Kidney (tissue), 14 donors: ENCODE results near the gene GTPBP3. TPM values are rescaled to one million over a fixed set of nuclear protein-coding genes. Genes with fewer than 3 reads are reported as not detected.

Experiments used
- DNase-seq, 5 donors: peaks; one replicate each; pipeline ENCODE4 v3.0.0-alpha.2; 2013 to 2020
- FAIRE-seq: peaks from 2 replicates; lab custom pipeline; 2012; peaks lifted over from hg19 to GRCh38; lab: Jason Lieb, UNC
- H3K27ac ChIP-seq, 2 donors: one replicate each; pipeline ENCODE4 v1.7.0; 2013; ENCODE audit warnings: low read depth in 2 of 2, low read length in 2 of 2, inconsistent platforms in 1 of 2
- H3K27me3 ChIP-seq: one replicate; pipeline ENCODE4 v1.7.1; 2013; ENCODE audit warnings: low read length, inconsistent platforms; ENCODE audit not compliant: control insufficient read depth, insufficient read depth
- H3K36me3 ChIP-seq, 3 donors: one replicate each; pipeline versions ENCODE4 v1.7.0 to v1.7.1; 2013; ENCODE audit warnings: low read length in 3 of 3, control low read depth in 1 of 3, inconsistent platforms in 1 of 3; ENCODE audit not compliant: insufficient read depth in 3 of 3, control insufficient read depth in 2 of 3
- H3K4me1 ChIP-seq, 3 donors: one replicate each; pipeline versions ENCODE4 v1.7.0 to v1.7.1; 2013; ENCODE audit warnings: low read length in 3 of 3, inconsistent platforms in 1 of 3, low read depth in 1 of 3; ENCODE audit not compliant: control insufficient read depth in 2 of 3, insufficient read depth in 2 of 3
- H3K4me3 ChIP-seq, 3 donors: one replicate each; pipeline versions ENCODE4 v1.7.0 to v1.8.1; 2013; ENCODE audit warnings: low read length in 3 of 3, control low read depth in 1 of 3, inconsistent platforms in 1 of 3
- H3K9ac ChIP-seq, 3 donors: one replicate each; pipeline versions ENCODE4 v1.7.0 to v1.7.1; 2013; ENCODE audit warnings: low read length in 3 of 3, control low read depth in 1 of 3, inconsistent platforms in 1 of 3
- H3K9me3 ChIP-seq, 3 donors: one replicate each; pipeline versions ENCODE4 v1.7.0 to v1.7.1; 2013; ENCODE audit warnings: low read length in 3 of 3, control low read depth in 1 of 3, inconsistent platforms in 1 of 3; ENCODE audit not compliant: control insufficient read depth in 2 of 3, insufficient read depth in 1 of 3
- CTCF ChIP-seq: IDR thresholded peaks from 3 replicates; pipeline ENCODE4 v1.5.1; 2012; ENCODE audit warnings: mild to moderate bottlenecking, moderate library complexity, borderline replicate concordance; ENCODE audit not compliant: insufficient read depth; ENCODE audit errors: extremely low read depth
- intact Hi-C: fragments of 100-400 bp; cut with DNase I; formaldehyde crosslinking; loops from one replicate; pipeline ENCODE4 v1.11.1; 2022
- polyA plus RNA-seq: library from polyadenylated mRNA; stranded (reverse); fragments of 350-450 nt; fragmentation: Illumina TruSeq; extraction: RNeasy Lipid Tissue Mini Kit (QIAGEN cat#74804); gene quantifications from one replicate; pipeline ENCODE4 v1.2.3, GENCODE V29; 2014; ENCODE audit warnings: low read depth, low replicate concordance; ENCODE audit not compliant: insufficient read depth
- total RNA-seq: library from RNA; stranded (reverse); fragmentation: NEBNext Ultra II Directional; extraction: Animal tissue kit (Norgen Biotek cat#: 25700); gene quantifications from one replicate; pipeline ENCODE4 v1.2.1, GENCODE V29; 2021
- donor health status: control.
- donor health status: control.
- donor health status: control.
- donor health status: control.
- donor health status: control.
- donor health status: DM: yes; HTN: yes; CAD: no.
- donor health status: Normal renal cell carcinoma (clear cell type).

Gene GTPBP3
- total and polyA plus RNA-seq, 2 donors from 2014 or later, result 11.0 to 20.4 TPM

- Histone ChIP-seq H3K9ac (no peak overlapping the region), H3K4me3 (peak overlapping the region in 1 of 3 donors; percentile 93), H3K9me3 (no peaks in the 10 kb centered on the region), H3K27me3 (no peaks in the 10 kb centered on the region), H3K36me3 (no peaks in the 10 kb centered on the region), H3K27ac (peak overlapping the region; percentile 93 to 97), H3K4me1 (peaks cover 0 to 19% (median 10%) of the 10 kb centered on the region in 3 donors)
- FAIRE-seq (no peak), DNase-seq (peak in 2 of 5 donors; percentile 21 to 65)
- intact Hi-C loops, result no loop called here
- TF ChIP-seq CTCF, result no peak
These were observed 32.8 kb upstream of the GTPBP3 start for GRCh38 chr19:17304386-17305215.

GRCh38 chr19:17305216-17305516, 32.2 kb upstream of the GTPBP3 start:
- FAIRE-seq (no peak), DNase-seq (no peak)
- intact Hi-C loops, result no loop called here
- Histone ChIP-seq H3K4me1 (peaks cover 0 to 22% (median 12%) of the 10 kb centered on the region in 3 donors), H3K9ac (no peak overlapping the region), H3K27ac (peak overlapping the region; percentile 93 to 97), H3K4me3 (peak overlapping the region in 2 of 3 donors; percentile 82 to 93), H3K36me3 (no peaks in the 10 kb centered on the region), H3K27me3 (no peaks in the 10 kb centered on the region), H3K9me3 (no peaks in the 10 kb centered on the region)
- TF ChIP-seq CTCF, result no peak

GRCh38 chr19:17305517-17306284, 31.7 kb upstream of the GTPBP3 start, which contains the start of gene MRPL34:
TSS of gene MRPL34 (plus strand) at chr19:17305872. CDS start at chr19:17305893, 21 bp downstream.
- no peaks in the 10 kb centered on the region for H3K36me3 ChIP-seq
- peak; percentile 99 to 100 (median 99) for DNase-seq
- H3K4me3 ChIP-seq, result peak within 1 kb of the TSS; percentile 82 to 93 (median 92)
- H3K27me3 ChIP-seq, result no peaks in the 10 kb centered on the region
- intact Hi-C loops, result no loop called here
- peak within 1 kb of the TSS; percentile 93 to 97 for H3K27ac ChIP-seq
- FAIRE-seq, result peak; percentile 57
- no peaks in the 10 kb centered on the region for H3K9me3 ChIP-seq
- peak within 1 kb of the TSS; percentile 65 to 88 (median 88) for H3K9ac ChIP-seq
- peak; percentile 62 for TF ChIP-seq CTCF
- H3K4me1 ChIP-seq, result peaks cover 0 to 27% (median 15%) of the 10 kb centered on the region in 3 donors
